Stimulated activated CD8-positive, alpha-beta memory T cell treated with anti-CD3 and anti-CD28 coated beads, Interleukin-15, amount 100 ng/mL, for 4 hours (primary cell): ENCODE data around the gene SZRD1.

Experiments
- DNase-seq, 2 donors: peaks; one replicate each; pipeline ENCODE4 v3.0.0-alpha.2; 2020; ENCODE audit warnings: low read depth in 2 of 2

SZRD1 gene

GRCh38 chr1:16394977-16395376 is 27.9 kb downstream of the SZRD1 start:
- no peak for DNase-seq

GRCh38 chr1:16396591-16396990 is 29.5 kb downstream of the SZRD1 start:
- no peak for DNase-seq

DNA sequence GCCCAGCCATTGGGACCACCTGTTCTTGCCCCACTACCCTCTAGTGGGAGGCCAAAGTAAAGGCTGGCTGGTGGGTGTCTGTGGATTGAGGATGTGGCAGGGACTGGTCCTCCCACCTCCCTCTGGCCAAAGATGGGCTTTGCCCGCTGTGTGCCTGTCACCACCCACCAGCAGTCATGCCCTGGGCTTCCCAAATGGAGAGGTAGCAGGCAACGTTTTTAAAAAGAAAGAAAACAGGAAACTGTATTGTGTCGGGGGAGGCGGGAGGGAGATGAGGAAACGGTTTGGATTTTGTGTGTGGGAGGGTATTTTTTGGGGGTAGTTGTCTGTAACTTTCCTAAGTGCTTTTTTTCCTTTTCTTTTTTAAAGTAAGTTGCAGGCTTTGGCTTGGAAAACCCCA is 30.1 kb downstream of the SZRD1 start:
- no peak for DNase-seq

GRCh38 chr1:16398371-16398953 is 31.4 kb downstream of the SZRD1 start:
- DNase-seq = no peak

- no peak for DNase-seq
Observed at GRCh38 chr1:16402742-16403141, 35.7 kb downstream of the SZRD1 start.

GRCh38 chr1:16405441-16405840 is 38.4 kb downstream of the SZRD1 start:
- DNase-seq = no peak

- DNase-seq = no peak
Observed at GRCh38 chr1:16406868-16407267, 39.8 kb downstream of the SZRD1 start.

- no peak for DNase-seq
Observed at GRCh38 chr1:16409536-16410152, 42.6 kb downstream of the SZRD1 start.

GRCh38 chr1:16410803-16411202 is 43.8 kb downstream of the SZRD1 start:
- no peak for DNase-seq

DNA sequence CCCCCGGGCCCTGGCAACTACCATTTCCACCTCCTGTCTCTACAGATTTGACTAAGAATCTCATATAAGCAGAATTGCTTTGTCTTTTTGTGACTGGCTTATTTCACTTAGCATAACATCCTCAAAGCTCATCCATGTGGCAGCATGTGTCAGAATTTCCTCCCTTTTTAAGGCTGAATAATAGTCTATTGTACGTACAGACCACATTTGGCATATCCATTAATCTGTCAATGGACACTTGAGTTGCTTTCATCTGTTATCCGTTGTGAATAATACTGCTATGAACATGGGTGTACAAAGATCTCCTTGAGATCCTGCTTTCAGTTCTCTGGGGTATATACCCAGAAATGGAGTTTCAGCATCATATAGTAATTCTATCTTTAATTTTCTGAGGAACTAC is 46.1 kb downstream of the SZRD1 start:
- no peak for DNase-seq

DNA sequence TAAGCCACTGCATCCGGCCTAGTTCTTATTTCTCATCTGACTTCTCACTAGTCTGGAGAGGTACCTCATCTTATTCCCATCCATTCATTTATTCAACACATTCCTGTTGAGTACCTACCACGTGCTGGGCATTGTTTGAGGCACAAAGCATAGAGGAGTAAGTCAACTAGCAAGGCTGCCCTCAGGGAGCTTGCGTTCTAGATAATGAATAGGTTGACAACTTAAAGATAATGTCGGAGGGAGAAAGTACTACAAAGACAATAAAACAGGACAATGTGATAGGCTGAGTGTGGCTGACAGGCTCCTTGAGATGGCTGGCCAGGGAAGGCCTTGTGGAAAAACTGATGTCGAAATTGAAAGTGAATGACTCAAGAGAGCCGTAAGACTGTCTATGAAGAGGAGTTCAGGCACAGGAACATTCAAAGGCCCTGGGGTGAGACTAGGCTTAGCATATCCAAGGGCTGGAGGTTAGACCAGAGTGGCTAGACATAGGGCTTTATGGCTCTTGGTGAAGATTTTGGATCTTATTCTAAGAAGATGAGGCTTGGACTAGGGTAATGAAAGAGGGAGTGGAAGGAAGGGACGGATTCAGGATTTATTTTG is 51.9 kb downstream of the SZRD1 start:
- no peak for DNase-seq

GRCh38 chr1:16420424-16421118 is 53.5 kb downstream of the SZRD1 start:
- peak; percentile 6 to 43 for DNase-seq

- no peak for DNase-seq
Observed at GRCh38 chr1:16421201-16421600, 54.2 kb downstream of the SZRD1 start.

DNA sequence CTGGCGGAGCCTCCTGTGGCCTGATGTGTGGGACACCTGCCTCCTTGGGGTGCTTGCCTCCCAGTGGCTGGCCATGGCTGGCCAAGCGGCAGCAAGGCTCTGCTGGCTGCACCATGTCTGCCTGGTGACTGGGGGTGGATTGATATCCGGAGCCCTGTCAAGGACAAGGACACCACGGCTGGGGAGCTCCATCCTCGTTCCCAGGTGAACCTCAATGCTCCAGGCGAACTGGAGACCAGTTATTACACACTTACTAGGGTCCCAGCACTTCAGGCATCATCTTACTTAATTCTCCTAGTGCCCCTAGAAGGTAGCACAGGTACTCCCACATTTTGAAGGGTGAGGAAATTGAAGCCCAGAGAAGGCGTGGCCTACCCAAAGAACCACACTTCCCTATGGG is 55.0 kb downstream of the SZRD1 start:
- no peak for DNase-seq

DNA sequence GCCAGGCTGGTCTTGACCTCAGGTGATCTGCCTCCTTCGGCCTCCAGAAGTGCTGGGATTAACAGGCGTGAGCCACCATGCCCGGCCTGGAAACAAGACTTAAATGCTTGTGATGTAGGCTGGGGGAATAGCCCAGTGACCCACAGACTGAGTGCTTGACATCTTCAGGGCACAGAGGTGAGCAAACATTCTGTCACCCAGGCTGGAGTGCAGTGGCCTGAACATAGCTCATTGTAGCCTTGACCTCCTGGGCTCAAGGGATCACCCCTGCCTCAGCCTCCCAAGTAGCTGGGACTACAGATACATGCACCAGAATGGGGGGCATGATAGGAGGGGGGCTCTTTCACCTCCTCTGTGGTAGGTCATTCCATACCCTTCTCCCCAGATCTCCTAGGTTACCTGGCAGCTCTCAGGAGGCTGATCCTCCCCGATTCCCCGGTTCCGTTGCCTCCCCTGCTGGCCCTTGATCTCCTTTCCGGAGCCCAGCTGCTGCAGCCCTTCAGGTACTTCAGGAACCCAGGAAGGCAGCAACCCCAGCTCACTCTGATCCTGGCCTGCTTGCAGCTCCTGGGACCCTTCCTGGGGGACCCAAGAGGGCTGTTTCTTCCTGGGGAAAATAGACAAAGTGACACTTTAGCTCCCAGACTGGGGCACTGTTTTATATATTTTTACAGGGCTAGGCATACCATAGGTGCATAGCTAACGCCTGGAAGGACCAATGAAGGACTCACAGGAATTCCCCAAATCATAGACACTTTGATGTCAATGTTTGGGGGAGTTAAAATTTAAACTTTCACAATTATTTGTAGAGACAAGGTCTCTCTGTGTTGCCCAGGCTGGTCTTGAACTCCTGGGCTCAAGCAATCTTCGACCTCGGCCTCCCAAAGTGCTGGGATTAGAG is 58.3 kb downstream of the SZRD1 start:
- DNase-seq = no peak

DNA sequence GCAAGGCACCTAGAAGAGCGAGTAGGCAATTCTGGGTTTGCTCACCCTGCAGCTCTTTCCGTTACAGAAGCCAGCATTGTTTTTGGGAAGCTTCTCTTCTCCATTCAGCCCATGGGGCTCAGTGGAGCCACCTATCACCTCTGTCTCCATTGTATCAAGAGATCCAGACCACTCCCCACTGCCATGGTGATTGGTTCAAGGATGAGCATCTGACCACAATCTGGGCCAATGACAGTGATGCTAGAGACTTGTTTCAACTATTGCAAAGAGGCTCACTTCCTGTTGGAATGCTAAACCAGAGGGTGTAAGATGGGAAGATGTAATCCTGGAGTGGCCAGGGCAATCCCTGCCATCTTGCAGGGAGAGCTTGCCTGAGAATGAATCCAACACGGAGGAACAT is 63.6 kb downstream of the SZRD1 start:
- no peak for DNase-seq

DNA sequence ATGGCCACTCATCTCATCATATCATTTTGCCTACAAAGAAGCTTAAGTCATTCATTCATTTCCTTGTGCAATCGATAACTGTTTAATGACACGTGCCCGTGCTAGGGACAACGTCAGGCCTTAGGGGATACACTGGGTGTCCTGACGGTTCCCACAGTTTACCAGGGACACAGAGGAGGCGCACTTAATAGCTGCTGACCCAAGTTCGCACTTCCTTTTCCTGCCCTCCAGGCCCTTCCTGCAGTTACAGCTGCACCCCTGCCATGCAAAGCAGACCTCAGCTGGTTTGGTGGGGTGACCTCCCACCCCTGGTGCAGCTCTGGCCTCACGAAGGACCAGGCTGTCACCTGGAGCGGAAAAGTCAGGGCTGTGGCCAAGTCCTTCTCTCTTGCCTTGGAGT is 66.0 kb downstream of the SZRD1 start:
- DNase-seq = no peak

DNA sequence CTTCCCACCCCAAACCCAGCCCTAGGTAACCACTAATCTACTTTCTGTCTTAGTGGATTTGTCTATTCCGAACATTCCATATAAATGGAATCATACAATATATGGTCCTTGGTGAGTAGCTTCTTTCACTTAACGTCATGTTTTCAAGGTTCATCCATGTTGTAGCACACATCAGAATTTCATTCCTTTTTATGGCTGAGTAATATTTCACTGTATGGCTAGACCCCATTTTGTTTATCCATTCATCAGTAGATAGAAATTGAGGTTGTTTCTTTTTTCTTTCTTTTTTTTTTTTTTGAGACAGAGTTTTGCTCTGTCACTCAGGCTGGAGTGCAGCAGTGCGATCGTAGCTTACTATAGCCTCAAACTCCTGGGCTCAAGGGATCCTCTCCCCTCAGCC is 67.0 kb downstream of the SZRD1 start:
- no peak for DNase-seq

- DNase-seq = no peak
Observed at GRCh38 chr1:16434501-16434900, 67.5 kb downstream of the SZRD1 start.

DNA sequence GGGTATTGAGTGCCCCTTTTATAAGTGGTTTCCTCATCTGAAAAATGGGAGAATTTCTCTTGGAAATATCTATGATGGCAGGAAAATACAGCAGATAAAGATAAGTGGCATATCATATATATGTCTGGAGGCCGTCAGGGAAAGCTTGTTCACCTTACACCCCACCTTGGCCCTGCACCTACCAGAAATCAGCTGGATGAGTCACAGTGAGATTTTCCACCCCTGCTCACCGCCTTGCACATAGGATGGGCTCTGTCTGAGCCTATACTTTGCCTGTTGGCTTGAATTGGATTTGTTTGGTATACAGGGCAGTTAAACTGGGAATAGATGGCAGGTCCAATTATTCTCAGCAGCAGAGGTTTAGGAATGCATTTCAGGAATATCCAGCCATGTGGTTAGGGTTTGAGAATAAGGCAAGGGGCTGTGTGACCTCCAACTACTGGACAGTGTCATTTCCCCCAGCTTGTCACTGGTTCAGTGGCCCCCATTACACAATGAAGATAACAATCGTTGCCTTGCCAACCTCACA is 70.0 kb downstream of the SZRD1 start, which contains the start of gene SPATA21:
Gene SPATA21 (minus strand): TSS at position 479 of the 529 bp plus-strand sequence. CDS start 6,053 bp downstream, outside the sequence.
- no peak for DNase-seq

DNA sequence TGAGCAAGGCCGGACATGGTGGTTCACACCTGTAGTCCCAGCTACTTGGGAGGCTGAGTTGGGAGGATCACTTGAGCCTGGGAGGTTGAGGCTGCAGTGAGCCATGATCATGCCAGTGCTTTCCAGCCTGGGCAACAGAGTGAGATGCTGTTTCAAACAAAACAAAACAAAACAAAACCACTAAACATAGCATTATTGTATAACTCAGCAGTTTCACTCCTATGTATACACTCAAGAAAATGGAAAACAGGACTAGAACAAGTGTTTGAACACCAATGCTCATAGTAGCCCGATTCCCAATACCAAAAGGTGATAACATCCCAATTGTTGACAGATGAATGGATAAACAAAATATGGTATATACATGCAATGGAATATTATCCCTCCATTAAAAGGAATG is 71.5 kb downstream of the SZRD1 start:
- DNase-seq = no peak

GRCh38 chr1:16438924-16439323 is 71.9 kb downstream of the SZRD1 start:
- no peak for DNase-seq
